ENCODE measurements around the gene PRR33. TPM values are rescaled to one million over a fixed set of nuclear protein-coding genes. Genes with fewer than 3 reads are reported as not detected.

PRR33 gene
- total and polyA plus RNA-seq, 10 of the 15 experiments (the other 5 are each of a cell fraction or from before 2014, with no cell fraction given): 0.02 to 1.0 (median 0.38) TPM; not detected in 6

- TF ChIP-seq MYB (IDR thresholded peaks at IDR 0.05; ENCODE audit: borderline replicate concordance, low read depth, low read length): no peak
- peak; percentile 63; the same call in 1 of the 2 replicates for TF ChIP-seq CBFB (IDR thresholded peaks at IDR 0.05; ENCODE audit: low read depth)
- TF ChIP-seq, protein P1, sequence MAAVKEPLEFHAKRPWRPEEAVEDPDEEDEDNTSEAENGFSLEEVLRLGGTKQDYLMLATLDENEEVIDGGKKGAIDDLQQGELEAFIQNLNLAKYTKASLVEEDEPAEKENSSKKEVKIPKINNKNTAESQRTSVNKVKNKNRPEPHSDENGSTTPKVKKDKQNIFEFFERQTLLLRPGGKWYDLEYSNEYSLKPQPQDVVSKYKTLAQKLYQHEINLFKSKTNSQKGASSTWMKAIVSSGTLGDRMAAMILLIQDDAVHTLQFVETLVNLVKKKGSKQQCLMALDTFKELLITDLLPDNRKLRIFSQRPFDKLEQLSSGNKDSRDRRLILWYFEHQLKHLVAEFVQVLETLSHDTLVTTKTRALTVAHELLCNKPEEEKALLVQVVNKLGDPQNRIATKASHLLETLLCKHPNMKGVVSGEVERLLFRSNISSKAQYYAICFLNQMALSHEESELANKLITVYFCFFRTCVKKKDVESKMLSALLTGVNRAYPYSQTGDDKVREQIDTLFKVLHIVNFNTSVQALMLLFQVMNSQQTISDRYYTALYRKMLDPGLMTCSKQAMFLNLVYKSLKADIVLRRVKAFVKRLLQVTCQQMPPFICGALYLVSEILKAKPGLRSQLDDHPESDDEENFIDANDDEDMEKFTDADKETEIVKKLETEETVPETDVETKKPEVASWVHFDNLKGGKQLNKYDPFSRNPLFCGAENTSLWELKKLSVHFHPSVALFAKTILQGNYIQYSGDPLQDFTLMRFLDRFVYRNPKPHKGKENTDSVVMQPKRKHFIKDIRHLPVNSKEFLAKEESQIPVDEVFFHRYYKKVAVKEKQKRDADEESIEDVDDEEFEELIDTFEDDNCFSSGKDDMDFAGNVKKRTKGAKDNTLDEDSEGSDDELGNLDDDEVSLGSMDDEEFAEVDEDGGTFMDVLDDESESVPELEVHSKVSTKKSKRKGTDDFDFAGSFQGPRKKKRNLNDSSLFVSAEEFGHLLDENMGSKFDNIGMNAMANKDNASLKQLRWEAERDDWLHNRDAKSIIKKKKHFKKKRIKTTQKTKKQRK (IDR thresholded peaks at IDR 0.05; ENCODE audit: low read depth, low read length): no peak
- TF ChIP-seq PAX5 (IDR thresholded peaks at IDR 0.05; ENCODE audit: borderline replicate concordance, low read depth, low read length): peak; percentile 100
- no peak for TF ChIP-seq USF1 (IDR thresholded peaks at IDR 0.05; ENCODE audit: borderline replicate concordance, extremely low read length, insufficient read depth, low read depth, low read length)
- no peak for TF ChIP-seq RAD51 (IDR thresholded peaks at IDR 0.05)
- no peak for TF ChIP-seq SMAD1 (IDR thresholded peaks at IDR 0.05; ENCODE audit: low read depth, partially characterized antibody)
- no peak for TF ChIP-seq IRF5 (IDR thresholded peaks at IDR 0.05; ENCODE audit: borderline replicate concordance)
- no peak for TF ChIP-seq FOXM1 (IDR thresholded peaks at IDR 0.05; ENCODE audit: low read depth, low read length)
- TF ChIP-seq SP1 (IDR thresholded peaks at IDR 0.05; ENCODE audit: low read depth, low read length): peak; percentile 51
- TF ChIP-seq BHLHE40 (IDR thresholded peaks at IDR 0.05; ENCODE audit: borderline replicate concordance in 1 of 2, low read depth in 2 of 2, low read length in 1 of 2): peak; percentile 68 to 70
- TF ChIP-seq, protein P2, sequence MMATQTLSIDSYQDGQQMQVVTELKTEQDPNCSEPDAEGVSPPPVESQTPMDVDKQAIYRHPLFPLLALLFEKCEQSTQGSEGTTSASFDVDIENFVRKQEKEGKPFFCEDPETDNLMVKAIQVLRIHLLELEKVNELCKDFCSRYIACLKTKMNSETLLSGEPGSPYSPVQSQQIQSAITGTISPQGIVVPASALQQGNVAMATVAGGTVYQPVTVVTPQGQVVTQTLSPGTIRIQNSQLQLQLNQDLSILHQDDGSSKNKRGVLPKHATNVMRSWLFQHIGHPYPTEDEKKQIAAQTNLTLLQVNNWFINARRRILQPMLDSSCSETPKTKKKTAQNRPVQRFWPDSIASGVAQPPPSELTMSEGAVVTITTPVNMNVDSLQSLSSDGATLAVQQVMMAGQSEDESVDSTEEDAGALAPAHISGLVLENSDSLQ (IDR thresholded peaks at IDR 0.05): no peak
- TF ChIP-seq ZNF622 (IDR thresholded peaks at IDR 0.05): no peak
- no peak for TF ChIP-seq BRCA1 (IDR thresholded peaks at IDR 0.05; ENCODE audit: low read depth, low read length)
- TF ChIP-seq TARDBP (IDR thresholded peaks at IDR 0.05; ENCODE audit: borderline replicate concordance): peak; percentile 56; the same call in 1 of the 2 replicates
- peak in 1 of 2 experiments; percentile 72; a peak in 2 of 4 replicates for TF ChIP-seq SRF (IDR thresholded peaks at IDR 0.05; ENCODE audit: low read depth in 2 of 2, low read length in 2 of 2)
- TF ChIP-seq LARP7 (IDR thresholded peaks at IDR 0.05): 0 out of 2 replicates have a peak, but pooled peaks have one; percentile 38
- TF ChIP-seq, protein P3, sequence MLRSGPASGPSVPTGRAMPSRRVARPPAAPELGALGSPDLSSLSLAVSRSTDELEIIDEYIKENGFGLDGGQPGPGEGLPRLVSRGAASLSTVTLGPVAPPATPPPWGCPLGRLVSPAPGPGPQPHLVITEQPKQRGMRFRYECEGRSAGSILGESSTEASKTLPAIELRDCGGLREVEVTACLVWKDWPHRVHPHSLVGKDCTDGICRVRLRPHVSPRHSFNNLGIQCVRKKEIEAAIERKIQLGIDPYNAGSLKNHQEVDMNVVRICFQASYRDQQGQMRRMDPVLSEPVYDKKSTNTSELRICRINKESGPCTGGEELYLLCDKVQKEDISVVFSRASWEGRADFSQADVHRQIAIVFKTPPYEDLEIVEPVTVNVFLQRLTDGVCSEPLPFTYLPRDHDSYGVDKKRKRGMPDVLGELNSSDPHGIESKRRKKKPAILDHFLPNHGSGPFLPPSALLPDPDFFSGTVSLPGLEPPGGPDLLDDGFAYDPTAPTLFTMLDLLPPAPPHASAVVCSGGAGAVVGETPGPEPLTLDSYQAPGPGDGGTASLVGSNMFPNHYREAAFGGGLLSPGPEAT (IDR thresholded peaks at IDR 0.05; ENCODE audit: low read depth): peak; percentile 98
- no peak for TF ChIP-seq TCF7 (IDR thresholded peaks at IDR 0.05; ENCODE audit: borderline replicate concordance)
These were observed 36.5 kb downstream of the PRR33 start (continued) for GRCh38 chr11:1854949-1855885.
